ENCODE measurements around the gene KRTAP20-2.

Gene KRTAP20-2

GRCh38 chr21:30629200-30629599 is 5.8 kb upstream of the KRTAP20-2 start:
- no peak overlapping the region for H3K4me3 ChIP-seq (ENCODE audit: low read length)
- TF ChIP-seq ZNF274 (IDR thresholded peaks at IDR 0.05; ENCODE audit: low read depth, low read length), result no peak

- no peak for TF ChIP-seq ZNF274 (IDR thresholded peaks at IDR 0.05; ENCODE audit: low read depth, low read length)
- H3K4me3 ChIP-seq (ENCODE audit: low read length), result no peak overlapping the region
These were observed 3.7 kb downstream of the KRTAP20-2 start for GRCh38 chr21:30638686-30639085.

GRCh38 chr21:30642564-30642963 is 7.6 kb downstream of the KRTAP20-2 start, which contains the start of gene KRTAP20-3:
Gene KRTAP20-3, plus strand, starts transcription at chr21:30642864.
- H3K4me3 ChIP-seq (ENCODE audit: low read length), result no peak within 1 kb of the TSS
- no peak for TF ChIP-seq ZNF274 (IDR thresholded peaks at IDR 0.05; ENCODE audit: low read depth, low read length)

GRCh38 chr21:30646904-30647414 is 12.0 kb downstream of the KRTAP20-2 start:
- H3K4me3 ChIP-seq (ENCODE audit: low read length), result no peak overlapping the region
- no peak for TF ChIP-seq ZNF274 (IDR thresholded peaks at IDR 0.05; ENCODE audit: low read depth, low read length)

GRCh38 chr21:30652891-30653290 is 17.9 kb downstream of the KRTAP20-2 start:
- TF ChIP-seq ZNF274 (IDR thresholded peaks at IDR 0.05; ENCODE audit: low read depth, low read length), result no peak
- no peak overlapping the region for H3K4me3 ChIP-seq (ENCODE audit: low read length)

GRCh38 chr21:30668776-30669175 is 33.8 kb downstream of the KRTAP20-2 start:
- no peak overlapping the region for H3K4me3 ChIP-seq (ENCODE audit: low read length)
- TF ChIP-seq ZNF274 (IDR thresholded peaks at IDR 0.05; ENCODE audit: low read depth, low read length), result no peak

- TF ChIP-seq ZNF274 (IDR thresholded peaks at IDR 0.05; ENCODE audit: low read depth, low read length), result no peak
- H3K4me3 ChIP-seq (ENCODE audit: low read length), result no peak overlapping the region
These were observed 38.1 kb downstream of the KRTAP20-2 start for GRCh38 chr21:30672985-30673650.

- H3K4me3 ChIP-seq (ENCODE audit: low read length), result no peak overlapping the region
- no peak for TF ChIP-seq ZNF274 (IDR thresholded peaks at IDR 0.05; ENCODE audit: low read depth, low read length)
These were observed 39.3 kb downstream of the KRTAP20-2 start for GRCh38 chr21:30674312-30674711.

- TF ChIP-seq ZNF274 (IDR thresholded peaks at IDR 0.05; ENCODE audit: low read depth, low read length), result no peak
These were observed 41.7 kb downstream of the KRTAP20-2 start for GRCh38 chr21:30676737-30677136.

GRCh38 chr21:30680586-30680985 is 45.6 kb downstream of the KRTAP20-2 start:
- no peak overlapping the region for H3K4me3 ChIP-seq (ENCODE audit: low read length)
- no peak for TF ChIP-seq ZNF274 (IDR thresholded peaks at IDR 0.05; ENCODE audit: low read depth, low read length)

More at GRCh38 chr21:30676737-30677136, 41.7 kb downstream of the KRTAP20-2 start:
- no peak overlapping the region for H3K4me3 ChIP-seq (ENCODE audit: low read length)

GRCh38 chr21:30684506-30684905 is 49.5 kb downstream of the KRTAP20-2 start:
- H3K4me3 ChIP-seq (ENCODE audit: low read length), result no peak overlapping the region
- TF ChIP-seq ZNF274 (IDR thresholded peaks at IDR 0.05; ENCODE audit: low read depth, low read length), result no peak
